Kidney glomerular epithelial cell (primary cell): ENCODE results near the gene RAC3.

ENCODE experiments used
- DNase-seq: peaks from one replicate; lab custom pipeline; 2025; lab: John Stamatoyannopoulos, UW

Gene RAC3

GRCh38 chr17:82055965-82056728, 24.7 kb downstream of the RAC3 start:
- no peak for DNase-seq

- no peak for DNase-seq
These were observed 25.5 kb downstream of the RAC3 start for GRCh38 chr17:82056729-82057621.

- no peak for DNase-seq
These were observed 26.9 kb downstream of the RAC3 start for GRCh38 chr17:82058230-82058854.

GRCh38 chr17:82058855-82059249, 27.4 kb downstream of the RAC3 start:
- DNase-seq: no peak

GRCh38 chr17:82059272-82060000, 28.0 kb downstream of the RAC3 start:
- no peak for DNase-seq

GRCh38 chr17:82060001-82060380, 28.5 kb downstream of the RAC3 start:
- no peak for DNase-seq

- no peak for DNase-seq
These were observed 29.1 kb downstream of the RAC3 start for GRCh38 chr17:82060614-82061013.

GRCh38 chr17:82061047-82061925, 29.8 kb downstream of the RAC3 start:
- no peak for DNase-seq

- DNase-seq: no peak
These were observed 30.9 kb downstream of the RAC3 start for GRCh38 chr17:82062076-82062983.

- no peak for DNase-seq
These were observed 31.5 kb downstream of the RAC3 start for GRCh38 chr17:82062984-82063368.

GRCh38 chr17:82063424-82064415, 32.2 kb downstream of the RAC3 start:
- DNase-seq: no peak

GRCh38 chr17:82064433-82065192, 33.1 kb downstream of the RAC3 start:
- DNase-seq: no peak

GRCh38 chr17:82065193-82065637, 33.7 kb downstream of the RAC3 start:
- DNase-seq: no peak

GRCh38 chr17:82065638-82066303, 34.3 kb downstream of the RAC3 start, which contains the start of gene DUS1L:
DUS1L (minus strand) TSS chr17:82065804; CDS start chr17:82065059, 745 bp downstream.
- no peak for DNase-seq

- no peak for DNase-seq
These were observed 39.1 kb downstream of the RAC3 start for GRCh38 chr17:82070611-82071010.

GRCh38 chr17:82072827-82073226, 41.3 kb downstream of the RAC3 start:
- no peak for DNase-seq

GRCh38 chr17:82073446-82073845, 42.0 kb downstream of the RAC3 start:
- no peak for DNase-seq
